HEK293 (cell line): ENCODE measurements around the gene DNAJC17.

Experiments used
- GLIS2 ChIP-seq: fragments of 450-650 bp; formaldehyde crosslinking; IDR thresholded peaks from 2 replicates; pipeline ENCODE4 v1.5.1; 2016; ENCODE audit warnings: missing biosample characterization, missing genetic modification characterization
- KLF9 ChIP-seq: fragments of 450-650 bp; formaldehyde crosslinking; IDR thresholded peaks from 2 replicates; pipeline ENCODE4 v1.5.1; 2016; ENCODE audit warnings: missing biosample characterization, missing genetic modification characterization, low read depth
- SCRT1 ChIP-seq: fragments of 450-650 bp; formaldehyde crosslinking; IDR thresholded peaks from 2 replicates; pipeline ENCODE4 v1.5.1; 2016; ENCODE audit warnings: missing biosample characterization, missing genetic modification characterization, borderline replicate concordance
- TSHZ1 ChIP-seq: fragments of 450-650 bp; formaldehyde crosslinking; IDR thresholded peaks from 2 replicates; pipeline ENCODE4 v1.5.1; 2016; ENCODE audit warnings: missing biosample characterization, missing genetic modification characterization, borderline replicate concordance
- ZBTB20 ChIP-seq: fragments of 450-650 bp; formaldehyde crosslinking; IDR thresholded peaks from 2 replicates; pipeline ENCODE4 v1.5.1; 2016; ENCODE audit warnings: missing biosample characterization, missing genetic modification characterization
- ZBTB21 ChIP-seq: fragments of 450-650 bp; formaldehyde crosslinking; IDR thresholded peaks from 2 replicates; pipeline ENCODE4 v1.5.1; 2017; ENCODE audit warnings: missing biosample characterization, missing genetic modification characterization
- ZBTB7A ChIP-seq: fragments of 450-650 bp; formaldehyde crosslinking; IDR thresholded peaks from 2 replicates; pipeline ENCODE4 v1.5.1; 2016; ENCODE audit warnings: low read depth, missing biosample characterization, missing genetic modification characterization
- ZFHX2 ChIP-seq: fragments of 450-650 bp; formaldehyde crosslinking; conservative IDR thresholded peaks from 2 replicates; pipeline ENCODE4 v1.5.1; 2016; ENCODE audit warnings: missing biosample characterization, missing genetic modification characterization
- ZFP69B ChIP-seq: fragments of 450-650 bp; formaldehyde crosslinking; IDR thresholded peaks from 2 replicates; pipeline ENCODE4 v1.5.1; 2016; ENCODE audit warnings: missing biosample characterization, missing genetic modification characterization
- ZNF133 ChIP-seq: fragments of 450-650 bp; formaldehyde crosslinking; IDR thresholded peaks from 2 replicates; pipeline ENCODE4 v1.5.1; 2016; ENCODE audit warnings: missing biosample characterization, missing genetic modification characterization
- ZNF366 ChIP-seq: fragments of 450-650 bp; formaldehyde crosslinking; conservative IDR thresholded peaks from 2 replicates; pipeline ENCODE4 v1.5.1; 2016; ENCODE audit warnings: missing biosample characterization, missing genetic modification characterization
- ZNF391 ChIP-seq: fragments of 450-650 bp; formaldehyde crosslinking; IDR thresholded peaks from 2 replicates; pipeline ENCODE4 v1.5.1; 2016; ENCODE audit warnings: low read depth, missing biosample characterization, missing genetic modification characterization, borderline replicate concordance
- ZNF473 ChIP-seq: fragments of 450-650 bp; formaldehyde crosslinking; IDR thresholded peaks from 2 replicates; pipeline ENCODE4 v1.5.1; 2017; ENCODE audit warnings: missing biosample characterization, missing genetic modification characterization
- ZNF548 ChIP-seq: fragments of 450-650 bp; formaldehyde crosslinking; IDR thresholded peaks from 2 replicates; pipeline ENCODE4 v1.5.1; 2016; ENCODE audit warnings: missing biosample characterization, missing genetic modification characterization
- ZNF837 ChIP-seq: fragments of 450-650 bp; formaldehyde crosslinking; IDR thresholded peaks from 2 replicates; pipeline ENCODE4 v1.5.1; 2016; ENCODE audit warnings: missing biosample characterization, missing genetic modification characterization
- ZSCAN4 ChIP-seq: fragments of 450-650 bp; formaldehyde crosslinking; IDR thresholded peaks from 2 replicates; pipeline ENCODE4 v1.5.1; 2017; ENCODE audit warnings: missing biosample characterization, missing genetic modification characterization
- TF ChIP-seq, protein P1 (sequence below): fragments of 450-650 bp; formaldehyde crosslinking; IDR thresholded peaks from 2 replicates; pipeline ENCODE4 v1.5.1; 2016; ENCODE audit warnings: missing biosample characterization, missing genetic modification characterization
- TF ChIP-seq, protein P2 (sequence below): fragments of 450-650 bp; formaldehyde crosslinking; IDR thresholded peaks from 2 replicates; pipeline ENCODE4 v1.5.1; 2016; ENCODE audit warnings: missing biosample characterization, missing genetic modification characterization
- TF ChIP-seq, protein P3 (sequence below): fragments of 450-650 bp; formaldehyde crosslinking; IDR thresholded peaks from 2 replicates; pipeline ENCODE4 v1.5.1; 2016; ENCODE audit warnings: missing biosample characterization, missing genetic modification characterization
- TF ChIP-seq, protein P4 (sequence below): sonication (generic); formaldehyde crosslinking; IDR thresholded peaks from 2 replicates; pipeline ENCODE4 v1.8.1; 2022; ENCODE audit warnings: mild to moderate bottlenecking, moderate library complexity, missing genetic modification reagents
- TF ChIP-seq, protein P5 (sequence below): fragments of 450-650 bp; formaldehyde crosslinking; IDR thresholded peaks from 2 replicates; pipeline ENCODE4 v1.5.1; 2016; ENCODE audit warnings: missing biosample characterization, missing genetic modification characterization
- TF ChIP-seq, protein P6 (sequence below): fragments of 450-650 bp; formaldehyde crosslinking; conservative IDR thresholded peaks from 2 replicates; pipeline ENCODE4 v1.5.1; 2016; ENCODE audit warnings: low read depth, missing biosample characterization, missing genetic modification characterization

Gene DNAJC17

GRCh38 chr15:40763801-40764628, 43.3 kb downstream of the DNAJC17 start, which contains the start of gene GCHFR (continued):
- TF ChIP-seq ZSCAN4 (tag by site-specific recombination) (no peak), ZNF548 (no peak), ZNF366 (tag by site-specific recombination) (no peak), ZFHX2 (tag by site-specific recombination) (peak; percentile 59), TSHZ1 (tag by site-specific recombination) (no peak), ZBTB7A (no peak), ZNF837 (tag by site-specific recombination) (no peak), ZBTB20 (peak; percentile 96), KLF9 (peak; percentile 94), ZBTB21 (no peak), GLIS2 (tag by site-specific recombination) (peak; percentile 98), ZNF133 (no peak), ZFP69B (tag by site-specific recombination) (peak; percentile 97), ZNF473 (tag by site-specific recombination) (no peak), ZNF391 (tag by site-specific recombination) (peak; percentile 25; the same call in 1 of the 2 replicates), SCRT1 (tag by site-specific recombination) (no peak)
- TF ChIP-seq, protein P1, sequence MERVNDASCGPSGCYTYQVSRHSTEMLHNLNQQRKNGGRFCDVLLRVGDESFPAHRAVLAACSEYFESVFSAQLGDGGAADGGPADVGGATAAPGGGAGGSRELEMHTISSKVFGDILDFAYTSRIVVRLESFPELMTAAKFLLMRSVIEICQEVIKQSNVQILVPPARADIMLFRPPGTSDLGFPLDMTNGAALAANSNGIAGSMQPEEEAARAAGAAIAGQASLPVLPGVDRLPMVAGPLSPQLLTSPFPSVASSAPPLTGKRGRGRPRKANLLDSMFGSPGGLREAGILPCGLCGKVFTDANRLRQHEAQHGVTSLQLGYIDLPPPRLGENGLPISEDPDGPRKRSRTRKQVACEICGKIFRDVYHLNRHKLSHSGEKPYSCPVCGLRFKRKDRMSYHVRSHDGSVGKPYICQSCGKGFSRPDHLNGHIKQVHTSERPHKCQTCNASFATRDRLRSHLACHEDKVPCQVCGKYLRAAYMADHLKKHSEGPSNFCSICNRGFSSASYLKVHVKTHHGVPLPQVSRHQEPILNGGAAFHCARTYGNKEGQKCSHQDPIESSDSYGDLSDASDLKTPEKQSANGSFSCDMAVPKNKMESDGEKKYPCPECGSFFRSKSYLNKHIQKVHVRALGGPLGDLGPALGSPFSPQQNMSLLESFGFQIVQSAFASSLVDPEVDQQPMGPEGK: peak; percentile 91
- TF ChIP-seq, protein P2, sequence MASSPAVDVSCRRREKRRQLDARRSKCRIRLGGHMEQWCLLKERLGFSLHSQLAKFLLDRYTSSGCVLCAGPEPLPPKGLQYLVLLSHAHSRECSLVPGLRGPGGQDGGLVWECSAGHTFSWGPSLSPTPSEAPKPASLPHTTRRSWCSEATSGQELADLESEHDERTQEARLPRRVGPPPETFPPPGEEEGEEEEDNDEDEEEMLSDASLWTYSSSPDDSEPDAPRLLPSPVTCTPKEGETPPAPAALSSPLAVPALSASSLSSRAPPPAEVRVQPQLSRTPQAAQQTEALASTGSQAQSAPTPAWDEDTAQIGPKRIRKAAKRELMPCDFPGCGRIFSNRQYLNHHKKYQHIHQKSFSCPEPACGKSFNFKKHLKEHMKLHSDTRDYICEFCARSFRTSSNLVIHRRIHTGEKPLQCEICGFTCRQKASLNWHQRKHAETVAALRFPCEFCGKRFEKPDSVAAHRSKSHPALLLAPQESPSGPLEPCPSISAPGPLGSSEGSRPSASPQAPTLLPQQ (tag by site-specific recombination): peak; percentile 98
- TF ChIP-seq, protein P3, sequence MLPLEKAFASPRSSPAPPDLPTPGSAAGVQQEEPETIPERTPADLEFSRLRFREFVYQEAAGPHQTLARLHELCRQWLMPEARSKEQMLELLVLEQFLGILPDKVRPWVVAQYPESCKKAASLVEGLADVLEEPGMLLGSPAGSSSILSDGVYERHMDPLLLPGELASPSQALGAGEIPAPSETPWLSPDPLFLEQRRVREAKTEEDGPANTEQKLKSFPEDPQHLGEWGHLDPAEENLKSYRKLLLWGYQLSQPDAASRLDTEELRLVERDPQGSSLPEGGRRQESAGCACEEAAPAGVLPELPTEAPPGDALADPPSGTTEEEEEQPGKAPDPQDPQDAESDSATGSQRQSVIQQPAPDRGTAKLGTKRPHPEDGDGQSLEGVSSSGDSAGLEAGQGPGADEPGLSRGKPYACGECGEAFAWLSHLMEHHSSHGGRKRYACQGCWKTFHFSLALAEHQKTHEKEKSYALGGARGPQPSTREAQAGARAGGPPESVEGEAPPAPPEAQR (tag by site-specific recombination): no peak
- TF ChIP-seq, protein P4, sequence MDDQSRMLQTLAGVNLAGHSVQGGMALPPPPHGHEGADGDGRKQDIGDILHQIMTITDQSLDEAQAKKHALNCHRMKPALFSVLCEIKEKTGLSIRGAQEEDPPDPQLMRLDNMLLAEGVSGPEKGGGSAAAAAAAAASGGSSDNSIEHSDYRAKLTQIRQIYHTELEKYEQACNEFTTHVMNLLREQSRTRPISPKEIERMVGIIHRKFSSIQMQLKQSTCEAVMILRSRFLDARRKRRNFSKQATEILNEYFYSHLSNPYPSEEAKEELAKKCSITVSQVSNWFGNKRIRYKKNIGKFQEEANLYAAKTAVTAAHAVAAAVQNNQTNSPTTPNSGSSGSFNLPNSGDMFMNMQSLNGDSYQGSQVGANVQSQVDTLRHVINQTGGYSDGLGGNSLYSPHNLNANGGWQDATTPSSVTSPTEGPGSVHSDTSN: peak; percentile 55; the same call in 1 of the 2 replicates
- TF ChIP-seq, protein P5, sequence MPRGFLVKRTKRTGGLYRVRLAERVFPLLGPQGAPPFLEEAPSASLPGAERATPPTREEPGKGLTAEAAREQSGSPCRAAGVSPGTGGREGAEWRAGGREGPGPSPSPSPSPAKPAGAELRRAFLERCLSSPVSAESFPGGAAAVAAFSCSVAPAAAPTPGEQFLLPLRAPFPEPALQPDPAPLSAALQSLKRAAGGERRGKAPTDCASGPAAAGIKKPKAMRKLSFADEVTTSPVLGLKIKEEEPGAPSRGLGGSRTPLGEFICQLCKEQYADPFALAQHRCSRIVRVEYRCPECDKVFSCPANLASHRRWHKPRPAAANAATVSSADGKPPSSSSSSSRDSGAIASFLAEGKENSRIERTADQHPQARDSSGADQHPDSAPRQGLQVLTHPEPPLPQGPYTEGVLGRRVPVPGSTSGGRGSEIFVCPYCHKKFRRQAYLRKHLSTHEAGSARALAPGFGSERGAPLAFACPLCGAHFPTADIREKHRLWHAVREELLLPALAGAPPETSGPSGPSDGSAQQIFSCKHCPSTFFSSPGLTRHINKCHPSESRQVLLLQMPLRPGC (tag by site-specific recombination): no peak
- TF ChIP-seq, protein P6, sequence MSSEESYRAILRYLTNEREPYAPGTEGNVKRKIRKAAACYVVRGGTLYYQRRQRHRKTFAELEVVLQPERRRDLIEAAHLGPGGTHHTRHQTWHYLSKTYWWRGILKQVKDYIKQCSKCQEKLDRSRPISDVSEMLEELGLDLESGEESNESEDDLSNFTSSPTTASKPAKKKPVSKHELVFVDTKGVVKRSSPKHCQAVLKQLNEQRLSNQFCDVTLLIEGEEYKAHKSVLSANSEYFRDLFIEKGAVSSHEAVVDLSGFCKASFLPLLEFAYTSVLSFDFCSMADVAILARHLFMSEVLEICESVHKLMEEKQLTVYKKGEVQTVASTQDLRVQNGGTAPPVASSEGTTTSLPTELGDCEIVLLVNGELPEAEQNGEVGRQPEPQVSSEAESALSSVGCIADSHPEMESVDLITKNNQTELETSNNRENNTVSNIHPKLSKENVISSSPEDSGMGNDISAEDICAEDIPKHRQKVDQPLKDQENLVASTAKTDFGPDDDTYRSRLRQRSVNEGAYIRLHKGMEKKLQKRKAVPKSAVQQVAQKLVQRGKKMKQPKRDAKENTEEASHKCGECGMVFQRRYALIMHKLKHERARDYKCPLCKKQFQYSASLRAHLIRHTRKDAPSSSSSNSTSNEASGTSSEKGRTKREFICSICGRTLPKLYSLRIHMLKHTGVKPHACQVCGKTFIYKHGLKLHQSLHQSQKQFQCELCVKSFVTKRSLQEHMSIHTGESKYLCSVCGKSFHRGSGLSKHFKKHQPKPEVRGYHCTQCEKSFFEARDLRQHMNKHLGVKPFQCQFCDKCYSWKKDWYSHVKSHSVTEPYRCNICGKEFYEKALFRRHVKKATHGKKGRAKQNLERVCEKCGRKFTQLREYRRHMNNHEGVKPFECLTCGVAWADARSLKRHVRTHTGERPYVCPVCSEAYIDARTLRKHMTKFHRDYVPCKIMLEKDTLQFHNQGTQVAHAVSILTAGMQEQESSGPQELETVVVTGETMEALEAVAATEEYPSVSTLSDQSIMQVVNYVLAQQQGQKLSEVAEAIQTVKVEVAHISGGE (tag by site-specific recombination): peak; percentile 68
